HepG2 (cell line): ENCODE data around the gene HOXB5. TPM values are rescaled to one million over a fixed set of nuclear protein-coding genes. Genes with fewer than 3 reads are reported as not detected.

Experiments used
- ARHGAP35 ChIP-seq: sonication (generic); formaldehyde crosslinking; IDR thresholded peaks from 2 replicates; pipeline ENCODE4 v1.9.0; 2022; ENCODE audit warnings: mild to moderate bottlenecking, inconsistent platforms, moderate library complexity, missing genetic modification reagents, borderline replicate concordance
- ATF7-NPFF ChIP-seq: sonication (generic); formaldehyde crosslinking; IDR thresholded peaks from 2 replicates; pipeline ENCODE4 v1.8.1; 2023; ENCODE audit warnings: mild to moderate bottlenecking, low read depth, missing genetic modification reagents, moderate library complexity
- CTCF ChIP-seq: sonication (generic); formaldehyde crosslinking; IDR thresholded peaks from 2 replicates; pipeline ENCODE4 v1.5.0; 2020; ENCODE audit warnings: mild to moderate bottlenecking, missing genetic modification reagents, moderate library complexity
- GABPA ChIP-seq, 2 experiments: IDR thresholded peaks; 2 replicates each; pipeline ENCODE4 v1.6.1; 2011 to 2016; ENCODE audit warnings: low read depth in 2 of 2, low read length in 1 of 2, missing biosample characterization in 1 of 2, missing genetic modification characterization in 1 of 2
- GATAD2A ChIP-seq: IDR thresholded peaks from 2 replicates; pipeline ENCODE4 v1.6.1; 2016
- GFI1 ChIP-seq: sonication (generic); formaldehyde crosslinking; IDR thresholded peaks from 2 replicates; pipeline ENCODE4 v1.5.0; 2020; ENCODE audit warnings: missing genetic modification reagents, mild to moderate bottlenecking, borderline replicate concordance
- IRF9 ChIP-seq: sonication (generic); formaldehyde crosslinking; IDR thresholded peaks from 2 replicates; pipeline ENCODE4 v1.8.0; 2022; ENCODE audit warnings: missing genetic modification reagents, mild to moderate bottlenecking, borderline replicate concordance
- MEIS2 ChIP-seq: sonication (generic); formaldehyde crosslinking; IDR thresholded peaks from 2 replicates; pipeline ENCODE4 v1.9.0; 2021; ENCODE audit warnings: mild to moderate bottlenecking, missing genetic modification reagents
- SALL2 ChIP-seq: sonication (generic); formaldehyde crosslinking; IDR thresholded peaks from 2 replicates; pipeline ENCODE4 v1.8.1; 2023; ENCODE audit warnings: mild to moderate bottlenecking, missing genetic modification reagents, inconsistent platforms
- TERF1 ChIP-seq: sonication (generic); formaldehyde crosslinking; IDR thresholded peaks from 2 replicates; pipeline ENCODE4 v1.8.0; 2022; ENCODE audit warnings: mild to moderate bottlenecking, missing genetic modification reagents, moderate library complexity
- ZBTB42 ChIP-seq: sonication (generic); formaldehyde crosslinking; IDR thresholded peaks from 2 replicates; pipeline ENCODE4 v1.5.0; 2020; ENCODE audit warnings: mild to moderate bottlenecking, missing genetic modification reagents
- ZFP1 ChIP-seq: IDR thresholded peaks from 2 replicates; pipeline ENCODE4 v1.6.1; 2016
- ZFX ChIP-seq: sonication (generic); formaldehyde crosslinking; IDR thresholded peaks from 2 replicates; pipeline ENCODE4 v1.4.0; 2020; ENCODE audit warnings: mild to moderate bottlenecking, low read depth, missing genetic modification reagents, moderate library complexity
- ZNF350 ChIP-seq: sonication (generic); formaldehyde crosslinking; IDR thresholded peaks from 2 replicates; pipeline ENCODE4 v1.4.0; 2020; ENCODE audit warnings: mild to moderate bottlenecking, low read depth, missing genetic modification reagents, borderline replicate concordance
- ZNF501 ChIP-seq: sonication (generic); formaldehyde crosslinking; IDR thresholded peaks from 2 replicates; pipeline ENCODE4 v1.5.1; 2020; ENCODE audit warnings: mild to moderate bottlenecking, moderate library complexity, missing genetic modification reagents
- ZNF557 ChIP-seq: sonication (generic); formaldehyde crosslinking; IDR thresholded peaks from 2 replicates; pipeline ENCODE4 v1.4.0; 2020; ENCODE audit warnings: missing genetic modification reagents
- polyA plus RNA-seq, 8 experiments: library from polyadenylated mRNA; depleted of rRNA in 3 of 8; stranded (reverse) in 7 of 8; unstranded in 1 of 8; fragments of >200 nt; fragmentation: Illumina TruSeq in 4 of 8; extraction: Trizol in 4 of 8; gene quantifications; 2 replicates each; pipeline versions ENCODE4 v1.2.1 to v1.2.3, GENCODE V29; 2011 to 2016; ENCODE audit warnings: low read depth in 4 of 8, missing spikeins in 1 of 8, mixed read lengths in 1 of 8; ENCODE audit not compliant: insufficient read depth in 1 of 8
- total RNA-seq, 5 experiments: library from RNA; depleted of rRNA; stranded (reverse); fragments of >200 nt; fragmentation: Illumina TruSeq; extraction: Trizol; gene quantifications; 2 replicates each; pipeline ENCODE4 v1.2.3, GENCODE V29; 2016; ENCODE audit warnings: low read depth in 1 of 5
- TF ChIP-seq, protein P1 (sequence below): sonication (generic); formaldehyde crosslinking; conservative IDR thresholded peaks from 2 replicates; pipeline ENCODE4 v1.5.0; 2020; ENCODE audit warnings: missing genetic modification reagents

The HOXB5 gene
- total and polyA plus RNA-seq, 2 of the 13 experiments (the other 11 are each of a cell fraction or from before 2014, with no cell fraction given): not detected

- TF ChIP-seq MEIS2 (CRISPR knock-in tag) (0 out of 2 replicates have a peak, but pooled peaks have one; percentile 42), ATF7-NPFF (no peak), ZNF350 (peak; percentile 35; the same call in 1 of the 2 replicates), GABPA (IDR thresholded peaks at IDR 0.05; ENCODE audit: low read depth, low read length) (no peak), GABPA (CRISPR knock-in tag; IDR thresholded peaks at IDR 0.05; ENCODE audit: low read depth) (no peak), GATAD2A (CRISPR knock-in tag) (peak; percentile 48; the same call in 1 of the 2 replicates), GFI1 (peak; percentile 56; the same call in 1 of the 2 replicates), ZFX (CRISPR knock-in tag) (peak; percentile 88), CTCF (CRISPR knock-in tag) (peak; percentile 74), ZBTB42 (CRISPR knock-in tag) (no peak), ZFP1 (CRISPR knock-in tag) (no peak), IRF9 (CRISPR knock-in tag) (no peak; the same call in 1 of the 2 replicates), TERF1 (CRISPR knock-in tag) (no peak), ARHGAP35 (no peak), ZNF501 (CRISPR knock-in tag) (peak; percentile 60; the same call in 1 of the 2 replicates), ZNF557 (peak; percentile 81; the same call in 1 of the 2 replicates), SALL2 (peak; percentile 86)
- TF ChIP-seq, protein P1, sequence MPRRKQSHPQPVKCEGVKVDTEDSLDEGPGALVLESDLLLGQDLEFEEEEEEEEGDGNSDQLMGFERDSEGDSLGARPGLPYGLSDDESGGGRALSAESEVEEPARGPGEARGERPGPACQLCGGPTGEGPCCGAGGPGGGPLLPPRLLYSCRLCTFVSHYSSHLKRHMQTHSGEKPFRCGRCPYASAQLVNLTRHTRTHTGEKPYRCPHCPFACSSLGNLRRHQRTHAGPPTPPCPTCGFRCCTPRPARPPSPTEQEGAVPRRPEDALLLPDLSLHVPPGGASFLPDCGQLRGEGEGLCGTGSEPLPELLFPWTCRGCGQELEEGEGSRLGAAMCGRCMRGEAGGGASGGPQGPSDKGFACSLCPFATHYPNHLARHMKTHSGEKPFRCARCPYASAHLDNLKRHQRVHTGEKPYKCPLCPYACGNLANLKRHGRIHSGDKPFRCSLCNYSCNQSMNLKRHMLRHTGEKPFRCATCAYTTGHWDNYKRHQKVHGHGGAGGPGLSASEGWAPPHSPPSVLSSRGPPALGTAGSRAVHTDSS (CRISPR knock-in tag): no peak
Measured at GRCh38 chr17:48636177-48637018, 42.8 kb upstream of the HOXB5 start (continued).
